NB4 (cell line): ENCODE results near the gene NUDCD3.

Experiments used
- CTCF ChIP-seq: IDR thresholded peaks from one replicate; pipeline ENCODE4 v1.5.1; 2012; ENCODE audit warnings: low read depth, low read length
- POLR2A ChIP-seq: IDR thresholded peaks from 2 replicates; pipeline ENCODE4 v1.6.1; 2011; ENCODE audit warnings: mild to moderate bottlenecking; ENCODE audit not compliant: insufficient read length; ENCODE audit errors: extremely low read depth

- TF ChIP-seq CTCF, result no peak
- no peak for TF ChIP-seq POLR2A
Measured at GRCh38 chr7:44394112-44394447, 96.4 kb downstream of the NUDCD3 start.
